ENCODE measurements around the gene CRYBA4. TPM values are rescaled to one million over a fixed set of nuclear protein-coding genes. Genes with fewer than 3 reads are reported as not detected.

Gene CRYBA4
- 0.46 TPM for total RNA-seq (ENCODE audit: unreplicated experiment)
- long read RNA-seq, partial matches to known transcripts = 0 of 1 reads
- long read RNA-seq, other reads (novel, unspliced or antisense) = 0 of 1 reads

DNA sequence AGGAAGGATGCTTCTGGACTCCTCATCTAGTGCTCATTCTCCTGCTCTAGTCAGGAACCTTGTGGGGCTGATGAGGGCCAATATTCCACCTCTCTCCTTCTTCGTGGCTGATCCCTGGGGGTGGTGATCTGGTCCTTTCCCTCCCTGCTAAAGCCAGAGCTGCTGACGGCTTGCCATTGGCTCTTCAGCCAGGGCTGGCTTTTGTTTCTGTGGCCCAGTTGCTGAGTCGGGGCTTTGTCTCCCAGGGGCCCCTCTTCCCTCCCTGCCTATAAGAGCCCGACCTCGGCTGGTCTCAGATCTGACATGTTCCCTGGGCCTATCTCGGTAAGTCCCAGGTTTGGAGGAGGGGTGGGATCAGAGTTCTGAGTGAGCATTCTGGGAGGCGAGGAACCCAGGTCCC, at the start of gene CRYBA4:
CRYBA4 (plus strand) TSS at position 301 of the 400 bp plus-strand sequence. CDS start 634 bp downstream, outside the sequence.
- Mint-ChIP-seq H3K27me3 (ENCODE audit: unreplicated experiment) (peaks cover 8% of the 10 kb centered on the region), H3K36me3 (ENCODE audit: low read depth, unreplicated experiment) (peaks cover 6% of the 10 kb centered on the region), H3K27ac (ENCODE audit: unreplicated experiment) (no peak within 1 kb of the TSS), H3K4me3 (ENCODE audit: unreplicated experiment) (no peak within 1 kb of the TSS), H3K9me3 (ENCODE audit: unreplicated experiment) (no peaks in the 10 kb centered on the region), H3K4me1 (ENCODE audit: unreplicated experiment) (peaks cover 17% of the 10 kb centered on the region)
- no peak for DNase-seq (ENCODE audit: low spot score)
- TF ChIP-seq, protein P1, sequence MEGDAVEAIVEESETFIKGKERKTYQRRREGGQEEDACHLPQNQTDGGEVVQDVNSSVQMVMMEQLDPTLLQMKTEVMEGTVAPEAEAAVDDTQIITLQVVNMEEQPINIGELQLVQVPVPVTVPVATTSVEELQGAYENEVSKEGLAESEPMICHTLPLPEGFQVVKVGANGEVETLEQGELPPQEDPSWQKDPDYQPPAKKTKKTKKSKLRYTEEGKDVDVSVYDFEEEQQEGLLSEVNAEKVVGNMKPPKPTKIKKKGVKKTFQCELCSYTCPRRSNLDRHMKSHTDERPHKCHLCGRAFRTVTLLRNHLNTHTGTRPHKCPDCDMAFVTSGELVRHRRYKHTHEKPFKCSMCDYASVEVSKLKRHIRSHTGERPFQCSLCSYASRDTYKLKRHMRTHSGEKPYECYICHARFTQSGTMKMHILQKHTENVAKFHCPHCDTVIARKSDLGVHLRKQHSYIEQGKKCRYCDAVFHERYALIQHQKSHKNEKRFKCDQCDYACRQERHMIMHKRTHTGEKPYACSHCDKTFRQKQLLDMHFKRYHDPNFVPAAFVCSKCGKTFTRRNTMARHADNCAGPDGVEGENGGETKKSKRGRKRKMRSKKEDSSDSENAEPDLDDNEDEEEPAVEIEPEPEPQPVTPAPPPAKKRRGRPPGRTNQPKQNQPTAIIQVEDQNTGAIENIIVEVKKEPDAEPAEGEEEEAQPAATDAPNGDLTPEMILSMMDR (IDR thresholded peaks at IDR 0.05; ENCODE audit: unreplicated experiment) = no peak

DNA sequence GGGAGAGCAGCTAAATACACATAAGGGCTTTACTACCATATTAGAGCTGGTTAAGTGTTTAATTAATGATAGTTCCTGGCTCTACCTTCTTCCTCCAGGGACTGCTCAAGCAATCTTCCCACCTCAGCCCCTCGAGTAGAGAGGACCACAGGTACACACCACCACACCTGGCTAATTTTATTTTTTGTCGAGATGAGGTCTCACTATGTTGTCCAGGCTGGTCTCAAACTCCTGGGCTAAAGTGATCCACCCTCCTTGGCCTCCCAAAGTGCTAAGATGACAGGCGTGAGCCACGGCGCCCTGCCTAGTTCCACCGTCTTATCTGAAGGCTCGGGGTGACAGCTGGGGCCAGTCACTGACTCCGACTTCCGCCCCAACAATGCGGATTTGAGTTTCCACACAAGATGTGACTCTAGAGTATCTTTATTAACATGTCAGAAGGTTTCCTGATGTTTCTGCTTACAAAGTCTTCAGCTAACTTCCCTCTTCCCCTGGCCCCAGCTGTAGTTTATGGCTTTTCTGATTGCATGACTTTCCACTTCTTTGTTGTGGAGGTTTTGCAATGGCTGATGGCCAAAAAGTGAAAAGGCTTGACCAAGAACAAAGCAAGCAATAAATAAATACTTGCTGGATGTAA, 48.6 kb upstream of the CRYBA4 start:
- no peak for DNase-seq (ENCODE audit: low spot score)
- Mint-ChIP-seq H3K36me3 (ENCODE audit: low read depth, unreplicated experiment) (peaks cover 33% of the 10 kb centered on the region), H3K4me1 (ENCODE audit: unreplicated experiment) (peaks cover 51% of the 10 kb centered on the region), H3K27ac (ENCODE audit: unreplicated experiment) (peak overlapping the region; percentile 55), H3K27me3 (ENCODE audit: unreplicated experiment) (peaks cover 10% of the 10 kb centered on the region), H3K4me3 (ENCODE audit: unreplicated experiment) (peak overlapping the region; percentile 49), H3K9me3 (ENCODE audit: unreplicated experiment) (no peaks in the 10 kb centered on the region)
- TF ChIP-seq, protein P1 (IDR thresholded peaks at IDR 0.05; ENCODE audit: unreplicated experiment) = no peak

DNA sequence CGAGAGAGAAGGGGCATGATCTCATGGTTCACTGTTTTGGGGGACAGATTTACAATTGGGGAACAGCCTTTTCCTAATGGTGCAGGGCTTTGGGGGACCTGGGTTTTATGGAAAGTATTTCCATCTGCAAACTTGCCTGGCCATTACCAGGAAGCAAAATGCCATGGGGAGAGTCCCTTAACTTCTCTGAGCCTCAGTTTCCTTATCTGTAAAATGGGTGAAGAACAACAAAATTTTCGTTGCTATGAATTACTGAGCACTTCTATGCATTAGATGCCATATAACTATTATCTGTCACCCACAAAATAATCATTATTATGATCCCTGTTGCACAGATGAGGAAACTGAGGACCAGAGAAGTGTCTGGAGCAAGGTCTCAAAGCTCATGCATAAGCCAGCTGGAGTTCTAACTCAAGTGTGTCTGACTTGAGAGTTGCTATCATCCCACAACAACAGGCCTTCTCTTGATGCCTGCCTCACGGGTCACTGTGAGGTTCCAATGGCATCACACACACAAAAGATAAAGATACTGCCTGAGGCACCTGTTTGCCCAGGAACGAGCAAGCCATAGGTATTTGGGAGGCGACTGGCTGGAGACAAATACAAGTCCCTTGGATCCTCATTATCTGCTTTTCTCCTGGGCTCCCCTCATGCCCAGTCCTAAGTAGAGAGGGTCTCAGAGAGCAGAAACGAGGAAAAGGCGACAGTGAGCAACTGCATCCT, 47.6 kb upstream of the CRYBA4 start:
- Mint-ChIP-seq H3K27ac (ENCODE audit: unreplicated experiment) (peak overlapping the region; percentile 55), H3K4me3 (ENCODE audit: unreplicated experiment) (no peak overlapping the region), H3K36me3 (ENCODE audit: low read depth, unreplicated experiment) (peaks cover 29% of the 10 kb centered on the region), H3K27me3 (ENCODE audit: unreplicated experiment) (peaks cover 7% of the 10 kb centered on the region), H3K4me1 (ENCODE audit: unreplicated experiment) (peaks cover 45% of the 10 kb centered on the region), H3K9me3 (ENCODE audit: unreplicated experiment) (no peaks in the 10 kb centered on the region)
- DNase-seq (ENCODE audit: low spot score) = no peak
- TF ChIP-seq, protein P1 (IDR thresholded peaks at IDR 0.05; ENCODE audit: unreplicated experiment) = no peak

DNA sequence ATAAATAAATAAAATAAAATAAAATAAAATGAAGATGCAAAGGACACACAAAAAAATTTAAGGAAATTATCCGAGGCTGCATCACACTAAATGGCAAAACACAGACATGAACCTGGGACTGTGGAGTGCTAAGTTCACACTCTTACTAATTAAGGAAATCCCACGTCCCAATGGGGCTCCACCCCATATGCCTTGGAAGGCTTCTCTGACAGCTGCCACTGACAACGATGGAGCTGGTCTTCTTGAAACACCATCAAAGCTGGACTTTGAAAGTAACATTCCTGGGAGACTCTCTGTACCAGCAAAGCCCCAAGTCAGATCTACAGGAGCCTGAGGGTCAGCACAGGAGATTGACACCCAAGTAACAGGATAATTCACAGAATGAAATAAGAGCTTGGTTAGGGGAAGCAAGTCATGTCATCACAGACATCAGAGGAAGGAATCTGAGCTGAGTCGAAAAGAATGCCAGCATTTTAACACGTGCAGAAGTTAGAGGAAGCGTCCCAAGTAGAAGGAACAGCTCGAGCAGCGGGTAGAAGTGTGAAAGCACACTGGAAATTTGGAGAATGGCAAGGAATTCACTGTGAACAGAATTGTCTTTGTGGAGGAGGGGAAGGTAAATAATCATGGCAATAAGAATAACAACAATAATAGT, 45.6 kb upstream of the CRYBA4 start:
- Mint-ChIP-seq H3K4me3 (ENCODE audit: unreplicated experiment) (no peak overlapping the region), H3K4me1 (ENCODE audit: unreplicated experiment) (peaks cover 51% of the 10 kb centered on the region), H3K27ac (ENCODE audit: unreplicated experiment) (peak overlapping the region; percentile 76), H3K36me3 (ENCODE audit: low read depth, unreplicated experiment) (peaks cover 28% of the 10 kb centered on the region), H3K9me3 (ENCODE audit: unreplicated experiment) (no peaks in the 10 kb centered on the region), H3K27me3 (ENCODE audit: unreplicated experiment) (peaks cover 3% of the 10 kb centered on the region)
- TF ChIP-seq, protein P1 (IDR thresholded peaks at IDR 0.05; ENCODE audit: unreplicated experiment) = no peak
- no peak for DNase-seq (ENCODE audit: low spot score)

Data from endothelial cell (in vitro differentiated cells).